PC-9 (cell line): ENCODE data around the gene DNM3. TPM values are rescaled to one million over a fixed set of nuclear protein-coding genes. Genes with fewer than 3 reads are reported as not detected.
A peak's percentile ranks its signal among the peaks of the same experiment; 100 is the strongest.

ENCODE experiments used
- BruUV-seq: library from RNA; stranded (reverse); fragments of 400-500 nt; replicated peaks from 2 replicates; lab custom pipeline; 2021; lab: Mats Ljungman, UMichigan
- CTCF ChIA-PET: fragments of 300-600 bp; sonication (Branson Sonifier 250); formaldehyde crosslinking; loops from one replicate; lab custom pipeline; 2022; ENCODE audit warnings: antibody characterized with exemption; lab: Charles Lee
- POLR2A ChIA-PET: fragments of 300-600 bp; sonication (Branson Sonifier 250); formaldehyde crosslinking; loops from one replicate; lab custom pipeline; 2022; ENCODE audit warnings: antibody characterized with exemption; ENCODE audit not compliant: unreplicated experiment; lab: Charles Lee
- DNase-seq, 2 experiments: peaks; one replicate each; pipeline versions ENCODE4 v3.0.0 to v3.0.0-alpha.2; 2015 to 2022; ENCODE audit warnings: mixed read lengths in 1 of 2
- H2AFZ ChIP-seq: fragments of 200-600 bp; sonication (generic); 2 replicates; pipeline ENCODE4 v1.8.1; 2017; ENCODE audit warnings: antibody characterized with exemption
- H3F3A ChIP-seq: fragments of 200-600 bp; sonication (generic); 2 replicates; pipeline ENCODE4 v1.8.1; 2017; ENCODE audit warnings: antibody characterized with exemption, mild to moderate bottlenecking, low read depth; ENCODE audit not compliant: insufficient read depth
- H3K27ac ChIP-seq: fragments of 200-600 bp; sonication (generic); 2 replicates; pipeline ENCODE4 v1.6.1; 2016; ENCODE audit warnings: mixed run types
- H3K27me3 ChIP-seq: fragments of 200-600 bp; sonication (generic); 2 replicates; pipeline ENCODE4 v1.6.1; 2016; ENCODE audit warnings: low read depth, mixed run types; ENCODE audit not compliant: insufficient read depth
- H3K36me3 ChIP-seq: fragments of 200-600 bp; sonication (generic); 2 replicates; pipeline ENCODE4 v1.6.1; 2016; ENCODE audit warnings: low read depth, mixed run types
- H3K4me1 ChIP-seq: fragments of 200-600 bp; sonication (generic); replicated peaks from 2 replicates; pipeline ENCODE4 v1.6.1; 2016; ENCODE audit warnings: mixed run types; ENCODE audit not compliant: insufficient read depth
- H3K4me2 ChIP-seq: fragments of 200-600 bp; sonication (generic); 2 replicates; pipeline ENCODE4 v1.6.1; 2017; ENCODE audit warnings: mixed run types
- H3K4me3 ChIP-seq: fragments of 200-600 bp; sonication (generic); 2 replicates; pipeline ENCODE4 v1.6.1; 2016; ENCODE audit warnings: mixed run types
- H3K79me2 ChIP-seq: fragments of 200-600 bp; sonication (generic); 2 replicates; pipeline ENCODE4 v1.6.1; 2017; ENCODE audit warnings: low read depth, mixed run types
- H3K9me2 ChIP-seq: fragments of 200-600 bp; sonication (generic); 2 replicates; pipeline ENCODE4 v1.8.1; 2017; ENCODE audit warnings: mild to moderate bottlenecking; ENCODE audit not compliant: insufficient read depth
- H3K9me3 ChIP-seq: fragments of 200-600 bp; sonication (generic); 2 replicates; pipeline ENCODE4 v1.8.1; 2016; ENCODE audit warnings: low read depth; ENCODE audit not compliant: insufficient read depth
- H4K20me1 ChIP-seq: fragments of 200-600 bp; sonication (generic); 2 replicates; pipeline ENCODE4 v1.8.1; 2017; ENCODE audit not compliant: insufficient read depth
- EZH2 ChIP-seq: fragments of 200-600 bp; sonication (generic); IDR thresholded peaks from 2 replicates; pipeline ENCODE4 v1.8.0; 2017; ENCODE audit warnings: antibody characterized with exemption, low read depth
- intact Hi-C: fragments of 100-400 bp; cut with micrococcal nuclease; formaldehyde crosslinking; loops from one replicate; pipeline ENCODE4 v1.10.0; 2022; ENCODE audit not compliant: unreplicated experiment
- total RNA-seq: library from RNA; stranded (reverse); gene quantifications from 2 replicates; pipeline ENCODE4 v1.2.3, GENCODE V29; 2021
- TF ChIP-seq, protein P1 (sequence below): fragments of 200-600 bp; sonication (generic); conservative IDR thresholded peaks from 2 replicates; pipeline ENCODE4 v1.6.1; 2017; ENCODE audit warnings: mixed run types, antibody characterized with exemption, mild to moderate bottlenecking, moderate library complexity

DNM3 gene
- total RNA-seq, 1 experiment from 2014 or later = 1.7 TPM

DNA sequence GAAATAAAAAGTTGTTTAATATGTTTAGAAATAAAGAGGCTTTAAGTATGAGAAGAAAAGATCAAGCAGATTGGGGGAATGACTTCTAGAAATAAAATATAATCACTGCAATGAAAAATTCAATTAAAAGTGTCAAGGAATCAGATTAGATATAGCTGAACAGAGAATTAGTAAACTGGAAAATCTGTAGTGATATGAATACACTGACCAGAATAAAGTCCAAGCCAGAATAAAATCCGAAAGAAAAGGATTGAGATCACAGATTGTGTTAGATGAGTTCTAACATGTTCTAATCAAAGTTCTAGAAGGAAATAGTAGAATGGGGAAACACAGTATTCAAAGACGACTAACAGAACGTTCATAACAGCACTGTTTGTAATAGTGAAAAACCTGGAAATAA, 506.1 kb downstream of the DNM3 start:
- H3K4me1 ChIP-seq = peaks cover 36% of the 10 kb centered on the region
- peaks cover 13% of the 10 kb centered on the region for H3F3A ChIP-seq
- no TSS peak for BruUV-seq
- H3K27ac ChIP-seq = no peak overlapping the region
- H3K4me3 ChIP-seq = no peak overlapping the region
- intact Hi-C loops = no loop called here
- H4K20me1 ChIP-seq = no peaks in the 10 kb centered on the region
- POLR2A ChIA-PET = no interaction called here
- H3K36me3 ChIP-seq = no peaks in the 10 kb centered on the region; the same call in 1 of the 2 replicates
- no peaks in the 10 kb centered on the region for H3K79me2 ChIP-seq
- no peak for TF ChIP-seq EZH2
- TF ChIP-seq, protein P1, sequence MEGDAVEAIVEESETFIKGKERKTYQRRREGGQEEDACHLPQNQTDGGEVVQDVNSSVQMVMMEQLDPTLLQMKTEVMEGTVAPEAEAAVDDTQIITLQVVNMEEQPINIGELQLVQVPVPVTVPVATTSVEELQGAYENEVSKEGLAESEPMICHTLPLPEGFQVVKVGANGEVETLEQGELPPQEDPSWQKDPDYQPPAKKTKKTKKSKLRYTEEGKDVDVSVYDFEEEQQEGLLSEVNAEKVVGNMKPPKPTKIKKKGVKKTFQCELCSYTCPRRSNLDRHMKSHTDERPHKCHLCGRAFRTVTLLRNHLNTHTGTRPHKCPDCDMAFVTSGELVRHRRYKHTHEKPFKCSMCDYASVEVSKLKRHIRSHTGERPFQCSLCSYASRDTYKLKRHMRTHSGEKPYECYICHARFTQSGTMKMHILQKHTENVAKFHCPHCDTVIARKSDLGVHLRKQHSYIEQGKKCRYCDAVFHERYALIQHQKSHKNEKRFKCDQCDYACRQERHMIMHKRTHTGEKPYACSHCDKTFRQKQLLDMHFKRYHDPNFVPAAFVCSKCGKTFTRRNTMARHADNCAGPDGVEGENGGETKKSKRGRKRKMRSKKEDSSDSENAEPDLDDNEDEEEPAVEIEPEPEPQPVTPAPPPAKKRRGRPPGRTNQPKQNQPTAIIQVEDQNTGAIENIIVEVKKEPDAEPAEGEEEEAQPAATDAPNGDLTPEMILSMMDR = no peak
- H3K9me2 ChIP-seq = no peaks in the 10 kb centered on the region
- H2AFZ ChIP-seq = no peak overlapping the region
- no peaks in the 10 kb centered on the region for H3K27me3 ChIP-seq
- H3K9me3 ChIP-seq = peaks cover 11% of the 10 kb centered on the region; the same call in 1 of the 2 replicates
- CTCF ChIA-PET = no interaction called here
- no peak overlapping the region for H3K4me2 ChIP-seq
- no peak for DNase-seq

- Histone ChIP-seq H3K4me3 (no peak overlapping the region), H3K4me1 (peaks cover 33% of the 10 kb centered on the region), H3K27me3 (no peaks in the 10 kb centered on the region), H3K79me2 (no peaks in the 10 kb centered on the region), H3F3A (peaks cover 17% of the 10 kb centered on the region), H3K9me3 (peaks cover 19% of the 10 kb centered on the region; the same call in 1 of the 2 replicates), H3K4me2 (peak overlapping the region; percentile 23), H3K9me2 (no peaks in the 10 kb centered on the region), H4K20me1 (no peaks in the 10 kb centered on the region), H3K27ac (no peak overlapping the region), H2AFZ (no peak overlapping the region), H3K36me3 (no peaks in the 10 kb centered on the region; the same call in 1 of the 2 replicates)
- no peak for DNase-seq
- intact Hi-C loops = loop anchor here (1.0 to 10.0 kb wide), 2 partner anchors 8 to 284 kb away; no protein-coding TSS in a partner anchor
- CTCF ChIA-PET = interaction anchor here (1.2 kb wide), 1 partner anchor 10 kb away, joined by 5 read pairs; no protein-coding TSS in a partner anchor
- TF ChIP-seq EZH2 = no peak
- TF ChIP-seq, protein P1 = no peak
- POLR2A ChIA-PET = no interaction called here
- no TSS peak for BruUV-seq
Observed at GRCh38 chr1:172350856-172351255, 509.6 kb downstream of the DNM3 start.

DNA sequence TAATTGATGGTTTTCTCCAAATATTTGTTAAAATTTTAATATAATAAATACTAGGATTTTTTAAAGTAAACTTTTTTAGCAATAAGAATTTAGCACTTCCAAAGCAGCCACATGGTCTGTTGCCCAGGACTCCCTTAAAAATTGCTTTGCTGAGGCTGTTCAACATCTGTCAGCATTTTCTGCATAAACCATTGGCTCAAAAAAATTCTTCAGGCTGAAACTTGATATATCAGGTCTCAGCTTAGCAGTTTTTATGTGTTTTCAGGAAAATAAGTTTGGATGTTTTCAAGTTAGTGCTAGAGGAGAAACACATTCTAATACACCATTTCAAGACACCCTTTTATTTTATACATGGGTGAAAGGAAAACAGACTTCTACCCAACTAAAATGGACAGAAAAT, 510.0 kb downstream of the DNM3 start:
- H3K27ac ChIP-seq = peak overlapping the region; percentile 62
- CTCF ChIA-PET = interaction anchor here (1.2 kb wide), 1 partner anchor 9 kb away, joined by 5 read pairs; no protein-coding TSS in a partner anchor
- peaks cover 17% of the 10 kb centered on the region for H3F3A ChIP-seq
- no peak overlapping the region for H3K4me3 ChIP-seq
- intact Hi-C loops = loop anchor here (1.0 to 10.0 kb wide), 2 partner anchors 8 to 283 kb away; no protein-coding TSS in a partner anchor
- TF ChIP-seq, protein P1 = no peak
- no peak for TF ChIP-seq EZH2
- no peaks in the 10 kb centered on the region for H3K9me2 ChIP-seq
- BruUV-seq = no TSS peak
- peaks cover 38% of the 10 kb centered on the region for H3K4me1 ChIP-seq
- H3K79me2 ChIP-seq = no peaks in the 10 kb centered on the region
- H3K27me3 ChIP-seq = no peaks in the 10 kb centered on the region
- H2AFZ ChIP-seq = no peak overlapping the region
- peaks cover 19% of the 10 kb centered on the region; the same call in 1 of the 2 replicates for H3K9me3 ChIP-seq
- POLR2A ChIA-PET = interaction anchor here (0.6 to 0.9 kb wide), 4 partner anchors 52 to 349 kb away, joined by 3 to 6 read pairs (median 5); no protein-coding TSS in a partner anchor
- no peaks in the 10 kb centered on the region; the same call in 1 of the 2 replicates for H3K36me3 ChIP-seq
- H4K20me1 ChIP-seq = no peaks in the 10 kb centered on the region
- no peak for DNase-seq
- peak overlapping the region; percentile 47 for H3K4me2 ChIP-seq
